ENCODE data around the gene AMACR.
"Not testable (repeated sequence)": the region's sequence is repeated elsewhere in the genome, so short reads cannot be mapped to it uniquely, and the experiment has no call there.

The AMACR gene

GRCh38 chr5:33964132-33964700, 43.6 kb downstream of the AMACR start:
- DNase-seq: no peak

- no peak for DNase-seq
These were observed 49.7 kb downstream of the AMACR start for GRCh38 chr5:33958176-33958575.

GRCh38 chr5:33957577-33958150, 50.2 kb downstream of the AMACR start:
- no peak for DNase-seq

- not testable (repeated sequence) for DNase-seq
These were observed 55.7 kb downstream of the AMACR start for GRCh38 chr5:33952175-33952574.

- no peak for DNase-seq
These were observed 63.2 kb downstream of the AMACR start for GRCh38 chr5:33944543-33945132.

- DNase-seq: no peak
These were observed 66.8 kb downstream of the AMACR start for GRCh38 chr5:33941090-33941489.

- no peak for DNase-seq
These were observed 68.1 kb downstream of the AMACR start for GRCh38 chr5:33939556-33940262.

GRCh38 chr5:33938881-33939280, 69.0 kb downstream of the AMACR start:
- no peak for DNase-seq

GRCh38 chr5:33938507-33938796, 69.4 kb downstream of the AMACR start:
- DNase-seq: no peak

GRCh38 chr5:33937707-33938506, 69.9 kb downstream of the AMACR start:
- no peak for DNase-seq

- no peak for DNase-seq
These were observed 70.7 kb downstream of the AMACR start for GRCh38 chr5:33937017-33937706.

GRCh38 chr5:33936381-33937016, 71.4 kb downstream of the AMACR start, which contains the start of gene RXFP3:
Gene RXFP3, plus strand, starts transcription at chr5:33936386. Its CDS starts 355 bp downstream, at chr5:33936741.
- DNase-seq: no peak

Measured in cortex of kidney (tissue), 1 donor.